ENCODE data around the gene DLG2.

- TF ChIP-seq CTCF (IDR thresholded peaks at IDR 0.05; ENCODE audit: insufficient read depth, low read depth, low read length): no peak
- no peak for TF ChIP-seq EZH2 (IDR thresholded peaks at IDR 0.05; ENCODE audit: insufficient read depth, low read length)
Observed at GRCh38 chr11:84465040-84465439, 1162.1 kb downstream of the DLG2 start.
